ENCODE measurements around the gene GABPB2.
A peak's percentile ranks its signal among the peaks of the same experiment; 100 is the strongest.
"Not testable (repeated sequence)": the region's sequence is repeated elsewhere in the genome, so short reads cannot be mapped to it uniquely, and the experiment has no call there.

Gene GABPB2

GRCh38 chr1:151060007-151060656 is 10.4 kb upstream of the GABPB2 start, which contains the start of gene MLLT11:
Gene MLLT11, plus strand, starts transcription at chr1:151060397. Its CDS starts 6,828 bp downstream, at chr1:151067225.
- DNase-seq: peak; percentile 87

- peak; percentile 71 for DNase-seq
These were observed 9.7 kb upstream of the GABPB2 start for GRCh38 chr1:151060657-151061421.

GRCh38 chr1:151061704-151062103 is 8.9 kb upstream of the GABPB2 start:
- DNase-seq: no peak

- no peak for DNase-seq
These were observed 7.7 kb upstream of the GABPB2 start for GRCh38 chr1:151062741-151063371.

GRCh38 chr1:151065089-151065645 is 5.4 kb upstream of the GABPB2 start:
- no peak for DNase-seq

- DNase-seq: no peak
These were observed 3.4 kb upstream of the GABPB2 start for GRCh38 chr1:151067185-151067584.

GRCh38 chr1:151069103-151069486 is 1.5 kb upstream of the GABPB2 start:
- no peak for DNase-seq

- DNase-seq: no peak
These were observed 1.7 kb downstream of the GABPB2 start for GRCh38 chr1:151072224-151072623.

GRCh38 chr1:151085953-151086559 is 15.5 kb downstream of the GABPB2 start:
- peak; percentile 37 for DNase-seq

- DNase-seq: not testable (repeated sequence)
These were observed 26.9 kb downstream of the GABPB2 start for GRCh38 chr1:151097426-151097825.

- DNase-seq: no peak
These were observed 27.6 kb downstream of the GABPB2 start for GRCh38 chr1:151098126-151098525.

- no peak for DNase-seq
These were observed 34.1 kb downstream of the GABPB2 start for GRCh38 chr1:151104630-151105029.

- DNase-seq: peak; percentile 1
These were observed 36.3 kb downstream of the GABPB2 start for GRCh38 chr1:151106894-151107293.

GRCh38 chr1:151108331-151108730 is 37.8 kb downstream of the GABPB2 start:
- DNase-seq: no peak

GRCh38 chr1:151113877-151114276 is 43.3 kb downstream of the GABPB2 start:
- no peak for DNase-seq

- DNase-seq: no peak
These were observed 54.3 kb downstream of the GABPB2 start for GRCh38 chr1:151124763-151125403.

GRCh38 chr1:151128800-151129199 is 58.2 kb downstream of the GABPB2 start:
- no peak for DNase-seq

GRCh38 chr1:151130987-151131586 is 60.5 kb downstream of the GABPB2 start:
- DNase-seq: peak; percentile 74

GRCh38 chr1:151131701-151132334 is 61.3 kb downstream of the GABPB2 start:
- DNase-seq: no peak

GRCh38 chr1:151132335-151133017 is 61.9 kb downstream of the GABPB2 start:
- DNase-seq: no peak

All from NCI-H146 (cell line).